SK-N-DZ (cell line): ENCODE measurements around the gene MYH7B. TPM values are rescaled to one million over a fixed set of nuclear protein-coding genes. Genes with fewer than 3 reads are reported as not detected.

Source experiments
- DNase-seq: peaks from one replicate; pipeline ENCODE4 v3.0.0-alpha.2; 2015; ENCODE audit warnings: low spot score
- polyA plus RNA-seq, 2 experiments: library from polyadenylated mRNA; depleted of rRNA; stranded (reverse); fragments of >200 nt; gene quantifications; 2 replicates each; pipeline ENCODE4 v1.2.3, GENCODE V29; 2014

MYH7B gene
- 0.93 TPM in 1 of 2 replicates, not detected in the other for polyA plus RNA-seq (2014; cell fraction: cytosol; rRNA removed)
- 2.1 and 4.3 TPM in 2 replicates for polyA plus RNA-seq (2014; cell fraction: nucleus; rRNA removed)

DNA sequence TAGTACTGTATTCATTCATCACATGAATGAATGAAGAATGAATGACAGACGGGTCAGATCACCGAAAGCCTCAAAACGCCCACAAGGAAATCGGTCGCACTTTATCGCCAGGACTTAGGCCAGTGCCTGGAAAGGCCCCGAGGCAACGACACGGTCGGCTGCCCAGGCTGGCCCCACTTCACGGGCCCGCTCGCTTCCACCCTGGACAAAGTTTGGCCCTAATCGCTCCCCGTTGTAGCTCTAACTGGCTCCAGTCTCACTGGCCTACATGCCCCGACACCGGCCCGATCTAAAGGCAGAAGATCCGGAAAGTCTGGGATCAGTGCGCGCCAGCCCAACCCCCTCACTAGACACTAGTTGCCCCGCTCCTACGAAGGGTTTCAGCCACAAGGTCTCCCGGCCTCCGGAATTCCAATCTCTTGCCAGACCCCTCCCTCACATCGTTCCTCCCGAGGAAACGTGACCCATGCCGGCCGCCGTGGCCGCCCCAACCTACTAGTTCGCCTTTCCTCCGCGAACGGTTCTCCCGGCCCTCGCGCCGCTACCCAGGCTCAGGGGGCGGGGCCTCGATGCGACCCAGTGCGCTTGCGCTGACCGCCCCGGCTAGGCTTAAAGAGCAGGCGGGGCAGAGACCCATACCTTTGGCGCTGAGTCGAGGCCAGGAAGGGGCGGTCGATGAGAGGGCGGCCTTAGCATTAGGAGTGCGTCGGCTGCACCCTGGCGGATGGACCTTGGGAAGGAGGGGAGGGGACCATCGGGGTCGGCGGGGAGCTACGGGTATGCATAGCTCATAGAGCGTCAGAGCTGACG, at the start of gene MYH7B, which contains the start of gene GSS:
TSS of gene MYH7B (plus strand) at position 638 of the 810 bp plus-strand sequence. CDS start 22,138 bp downstream, outside the sequence.
TSS of gene GSS (minus strand) at position 576 of the 810 bp plus-strand sequence. CDS start 3,954 bp downstream, outside the sequence.
- peak; percentile 99 for DNase-seq

DNA sequence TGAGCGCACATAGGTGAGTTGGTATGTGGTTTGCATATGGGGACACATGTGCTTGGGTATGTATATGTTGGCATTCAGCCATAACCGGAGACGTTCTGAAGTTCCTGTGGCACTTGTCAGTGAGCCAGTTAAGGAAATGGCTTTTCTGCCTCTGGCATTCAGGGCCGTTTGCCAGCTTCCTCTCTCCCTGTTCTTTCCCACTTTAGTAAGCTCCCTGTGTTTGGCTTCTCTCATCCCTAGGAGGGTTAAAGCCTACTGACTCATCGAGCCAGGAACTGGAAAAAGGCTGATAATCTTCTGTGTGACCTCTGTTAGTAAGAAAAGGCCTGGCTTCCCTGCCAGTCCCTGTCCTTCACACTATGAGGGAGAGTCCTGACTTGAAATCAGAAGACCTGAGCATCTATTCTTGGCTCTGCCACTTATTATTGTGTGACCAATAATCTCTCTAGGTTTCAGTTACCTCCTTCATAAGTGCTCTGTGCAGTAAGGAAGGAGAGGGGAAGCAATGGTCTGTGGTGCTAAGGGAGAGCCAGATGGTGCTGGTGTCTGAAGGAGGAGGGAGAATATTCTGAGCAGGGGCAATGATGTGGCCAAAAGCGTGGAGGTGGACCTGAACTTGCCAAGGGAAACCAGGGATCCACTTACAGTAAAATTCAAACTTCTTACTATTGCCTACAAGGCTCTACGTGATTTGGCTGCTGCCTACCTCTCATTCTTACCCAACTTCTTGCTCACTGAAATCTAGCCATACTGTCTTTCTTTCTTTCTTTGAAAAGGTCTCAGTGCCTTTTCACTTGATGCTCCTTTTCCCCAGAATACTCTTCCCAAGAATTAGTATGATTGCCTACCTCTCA, 47.8 kb upstream of the MYH7B start:
- DNase-seq: no peak

- no peak for DNase-seq
These were observed 40.5 kb upstream of the MYH7B start for GRCh38 chr20:34915131-34915530.

- no peak for DNase-seq
These were observed 39.8 kb upstream of the MYH7B start for GRCh38 chr20:34915749-34916455.

DNA sequence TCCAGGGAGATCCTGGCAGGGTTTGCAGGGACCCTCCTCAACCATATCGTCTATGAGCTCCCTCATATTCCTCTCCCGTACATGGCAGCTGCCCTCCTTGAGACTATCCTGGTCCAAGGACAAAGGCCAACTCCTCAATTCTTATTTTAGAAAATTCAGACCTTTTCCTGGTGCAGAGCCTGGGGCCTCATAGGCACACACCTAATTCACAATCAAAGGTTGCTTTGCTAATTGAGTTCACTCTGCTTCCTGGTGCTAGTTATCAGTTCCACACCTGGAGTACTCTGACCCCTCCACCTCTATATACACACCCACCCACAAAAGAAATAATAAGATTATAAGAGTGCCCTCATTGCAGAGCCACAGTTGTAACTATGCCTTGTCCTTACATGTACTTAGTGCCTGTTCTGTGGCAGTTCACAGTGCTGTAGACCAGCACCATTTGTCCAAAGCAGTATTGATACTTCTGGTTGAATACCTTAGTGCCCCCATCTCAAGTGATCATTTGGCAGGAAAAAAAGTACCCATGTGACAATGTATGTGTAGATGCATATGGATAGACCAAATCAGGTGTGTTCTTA, 38.8 kb upstream of the MYH7B start:
- no peak for DNase-seq

GRCh38 chr20:34920055-34920454, 35.6 kb upstream of the MYH7B start:
- DNase-seq: no peak

- no peak for DNase-seq
These were observed 34.2 kb upstream of the MYH7B start for GRCh38 chr20:34921436-34921835.

GRCh38 chr20:34922654-34923381, 32.9 kb upstream of the MYH7B start:
- DNase-seq: no peak

DNA sequence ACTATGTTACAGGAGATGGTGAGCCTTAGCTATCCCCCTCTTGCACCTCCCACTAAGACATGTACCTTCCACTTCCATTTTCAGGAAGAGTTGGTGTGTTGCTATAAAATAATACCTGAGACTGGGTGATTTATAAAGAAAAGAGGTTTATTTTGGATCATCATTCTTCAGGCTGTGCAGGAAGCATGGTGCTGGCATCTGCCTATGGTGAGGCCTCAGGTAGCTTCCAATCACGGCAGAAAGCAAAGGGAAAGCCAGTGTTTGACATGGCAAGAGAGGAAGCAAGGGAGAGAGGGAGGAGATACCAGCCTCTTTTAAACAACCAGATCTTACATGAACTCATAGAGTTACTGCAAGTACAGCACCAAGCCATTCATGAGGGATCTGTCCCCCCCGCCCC, 32.3 kb upstream of the MYH7B start:
- no peak for DNase-seq

DNA sequence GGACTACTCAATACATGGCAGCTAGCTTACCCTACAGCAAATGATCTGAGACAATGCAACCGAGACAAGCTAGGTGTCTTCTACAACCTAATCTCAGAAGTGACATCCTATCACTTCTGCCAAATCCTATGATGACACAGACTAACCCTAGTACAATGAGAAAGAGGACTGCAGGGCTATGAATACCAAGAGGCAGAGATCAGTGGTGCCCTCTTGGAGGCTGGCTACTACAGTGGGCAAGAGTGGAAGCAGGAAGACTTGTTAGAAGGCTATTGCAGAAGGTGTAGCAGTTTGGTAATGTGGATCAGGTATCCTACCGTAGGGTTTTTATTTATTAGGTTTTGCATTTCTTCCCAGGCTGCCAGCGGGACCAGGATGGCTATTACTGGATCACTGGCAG, 30.3 kb upstream of the MYH7B start:
- DNase-seq: no peak

DNA sequence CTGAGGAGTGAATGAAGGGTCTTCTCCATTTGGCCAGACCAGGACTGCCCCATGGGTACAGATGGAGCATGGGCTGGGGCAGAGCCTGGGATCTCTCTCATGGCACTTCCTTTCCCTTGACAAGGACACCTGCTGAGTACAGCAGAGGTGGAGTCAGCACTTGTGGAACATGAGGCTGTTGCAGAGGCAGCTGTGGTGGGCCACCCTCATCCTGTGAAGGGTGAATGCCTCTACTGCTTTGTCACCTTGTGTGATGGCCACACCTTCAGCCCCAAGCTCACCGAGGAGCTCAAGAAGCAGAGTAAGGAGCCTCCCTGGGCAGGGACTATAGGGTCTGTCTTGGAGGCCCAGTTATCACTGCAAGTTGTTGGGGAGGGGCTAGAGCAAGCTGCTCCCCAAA, 29.7 kb upstream of the MYH7B start:
- no peak for DNase-seq

- no peak for DNase-seq
These were observed 29.1 kb upstream of the MYH7B start for GRCh38 chr20:34926581-34926980.

DNA sequence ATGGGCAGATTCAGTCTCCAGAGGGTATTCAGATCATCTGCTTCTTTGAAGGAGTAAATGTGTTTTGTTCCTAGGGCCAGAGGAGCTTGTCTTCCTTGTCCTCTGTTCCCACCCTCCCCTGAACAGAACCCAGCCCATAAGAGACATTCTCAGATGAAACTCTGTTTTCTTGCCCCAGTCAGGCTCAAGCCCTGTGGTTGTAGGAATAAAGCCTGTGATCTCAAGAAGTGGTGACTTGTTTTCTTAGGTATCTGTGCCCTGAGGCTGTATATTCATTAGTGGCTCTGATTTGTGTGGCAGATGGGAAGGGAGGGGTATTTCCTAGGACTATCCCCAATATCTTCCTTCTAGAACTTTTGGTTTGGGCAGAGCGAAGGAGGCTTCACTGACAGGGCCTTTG, 27.9 kb upstream of the MYH7B start:
- DNase-seq: no peak

GRCh38 chr20:34928411-34928810, 27.3 kb upstream of the MYH7B start:
- no peak for DNase-seq

- DNase-seq: no peak
These were observed 23.9 kb upstream of the MYH7B start for GRCh38 chr20:34931771-34932170.

DNA sequence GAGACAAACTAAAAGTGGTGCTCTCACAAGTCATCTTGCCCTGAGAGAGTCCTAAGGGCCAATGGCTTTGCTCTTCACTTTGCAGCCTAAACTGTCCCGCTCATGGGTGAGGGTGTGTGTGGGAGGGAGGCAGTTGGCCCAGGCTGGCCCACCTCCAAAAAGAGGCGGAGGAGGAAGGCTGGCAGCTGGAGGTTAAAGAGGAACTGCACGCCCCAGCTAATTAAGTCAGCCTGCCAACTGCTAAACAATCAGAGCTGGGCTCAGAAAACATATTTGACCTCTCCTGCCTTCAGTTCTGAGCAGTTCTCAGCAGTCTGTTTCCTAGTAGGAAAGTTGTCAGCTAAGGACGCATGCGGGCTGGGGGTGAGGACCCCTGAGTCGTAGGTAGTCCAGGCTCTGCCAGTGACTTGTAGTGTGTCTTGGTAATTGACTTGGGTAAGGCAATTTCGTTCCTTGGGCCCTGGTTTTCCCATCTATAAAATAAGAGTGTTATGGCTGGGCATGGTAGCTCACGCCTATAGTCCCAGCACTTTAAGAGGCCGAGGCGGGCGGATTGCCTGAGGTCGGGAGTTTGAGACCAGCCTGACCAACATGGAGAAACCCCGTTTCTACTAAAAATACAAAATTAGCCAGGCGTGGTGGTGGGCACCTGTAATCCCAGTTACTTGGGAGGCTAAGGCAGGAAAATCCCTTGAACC, 17.1 kb upstream of the MYH7B start:
- no peak for DNase-seq

- no peak for DNase-seq
These were observed 15.6 kb upstream of the MYH7B start for GRCh38 chr20:34940081-34940481.

DNA sequence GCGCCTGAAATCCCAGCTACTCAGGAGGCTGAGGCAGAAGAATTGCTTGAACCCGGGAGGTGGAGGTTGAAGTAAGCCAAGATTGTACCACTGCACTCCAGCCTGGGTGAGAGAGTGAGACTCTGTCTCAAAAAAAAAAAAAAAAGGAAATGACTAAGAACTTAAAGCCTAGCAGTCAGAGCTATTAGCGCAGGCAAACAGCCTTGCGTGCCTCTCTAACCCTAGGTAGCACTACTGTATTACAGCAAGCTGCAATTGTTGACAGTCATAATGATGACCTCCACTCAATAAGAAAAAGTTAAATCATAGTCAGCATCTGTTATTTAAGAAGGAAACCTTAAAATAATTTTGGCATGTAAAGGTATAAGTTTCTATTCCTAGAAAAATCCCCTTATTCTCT, 14.4 kb upstream of the MYH7B start:
- DNase-seq: no peak

DNA sequence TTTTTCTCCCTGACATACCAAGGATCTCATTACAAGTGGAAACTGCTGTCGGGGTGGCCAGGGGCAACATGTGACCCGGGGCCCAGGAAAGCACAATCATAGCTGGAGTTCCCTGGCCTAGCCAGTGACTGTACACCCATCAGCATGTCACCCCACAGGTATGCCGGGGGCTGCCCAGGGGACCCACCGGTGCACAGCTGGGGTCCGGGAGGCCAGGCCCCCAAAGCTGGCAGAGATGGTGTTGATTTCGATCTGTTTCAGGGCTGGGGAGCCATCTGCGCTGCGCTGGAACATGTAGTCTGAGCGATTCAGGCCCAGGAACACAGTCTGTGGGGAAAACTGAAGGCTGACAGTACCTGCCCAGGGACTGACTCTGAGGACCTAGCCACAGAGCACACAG, 13.4 kb upstream of the MYH7B start:
- DNase-seq: no peak
